Astrocyte (in vitro differentiated cells and primary cell): ENCODE data around the gene SMC6. TPM values are rescaled to one million over a fixed set of nuclear protein-coding genes. Genes with fewer than 3 reads are reported as not detected.

Experiments
- DNase-seq: peaks from one replicate; pipeline ENCODE4 v3.0.0-alpha.2; 2010; ENCODE audit warnings: low read depth
- FAIRE-seq: peaks from 2 replicates; lab custom pipeline; 2011; peaks lifted over from hg19 to GRCh38; lab: Jason Lieb, UNC
- H2AFZ ChIP-seq: 2 replicates; pipeline ENCODE4 v1.6.0; 2012; ENCODE audit warnings: low read depth, low read length, inconsistent platforms
- H3K27ac ChIP-seq: 2 replicates; pipeline ENCODE4 v1.5.1; 2011; ENCODE audit warnings: low read depth, low read length, inconsistent platforms
- H3K27me3 ChIP-seq: 2 replicates; pipeline ENCODE4 v1.6.0; 2011; ENCODE audit warnings: low read length, inconsistent platforms; ENCODE audit not compliant: insufficient read depth
- H3K36me3 ChIP-seq: 2 replicates; pipeline ENCODE4 v1.5.1; 2011; ENCODE audit warnings: low read length, inconsistent platforms; ENCODE audit not compliant: insufficient read depth
- H3K4me1 ChIP-seq: 2 replicates; pipeline ENCODE4 v1.5.1; 2011; ENCODE audit warnings: low read length, inconsistent platforms; ENCODE audit not compliant: insufficient read depth
- H3K4me2 ChIP-seq: 2 replicates; pipeline ENCODE4 v1.6.0; 2012; ENCODE audit warnings: low read length, inconsistent platforms
- H3K4me3 ChIP-seq: 2 replicates; pipeline ENCODE4 v1.5.1; 2011; ENCODE audit warnings: low read depth, mild to moderate bottlenecking, low read length, inconsistent platforms; ENCODE audit not compliant: insufficient read depth
- H3K79me2 ChIP-seq: 2 replicates; pipeline ENCODE4 v1.6.0; 2012; ENCODE audit warnings: mild to moderate bottlenecking, low read length, inconsistent platforms; ENCODE audit not compliant: insufficient read depth
- H3K9ac ChIP-seq: 2 replicates; pipeline ENCODE4 v1.6.0; 2012; ENCODE audit warnings: mild to moderate bottlenecking, low read length, inconsistent platforms
- H3K9me3 ChIP-seq: 2 replicates; pipeline ENCODE4 v1.5.1; 2012; ENCODE audit warnings: low read depth, mild to moderate bottlenecking, low read length, inconsistent platforms; ENCODE audit not compliant: insufficient read depth
- H4K20me1 ChIP-seq: 2 replicates; pipeline ENCODE4 v1.6.0; 2012; ENCODE audit warnings: low read length, inconsistent platforms; ENCODE audit not compliant: insufficient read depth
- H3K27ac Mint-ChIP-seq: one replicate; pipeline ENCODE4 v1.8.0; 2021; ENCODE audit warnings: mild to moderate bottlenecking, mixed read lengths; ENCODE audit not compliant: unreplicated experiment
- H3K27me3 Mint-ChIP-seq: one replicate; pipeline ENCODE4 v1.8.0; 2021; ENCODE audit warnings: low read depth, mixed read lengths; ENCODE audit not compliant: unreplicated experiment
- H3K36me3 Mint-ChIP-seq: one replicate; pipeline ENCODE4 v1.8.0; 2021; ENCODE audit warnings: low read depth, mixed read lengths; ENCODE audit not compliant: unreplicated experiment
- H3K4me1 Mint-ChIP-seq: one replicate; pipeline ENCODE4 v1.8.0; 2021; ENCODE audit warnings: low read depth, mixed read lengths; ENCODE audit not compliant: unreplicated experiment
- H3K4me3 Mint-ChIP-seq: one replicate; pipeline ENCODE4 v1.8.0; 2021; ENCODE audit warnings: mild to moderate bottlenecking, moderate library complexity, mixed read lengths; ENCODE audit not compliant: unreplicated experiment
- H3K9me3 Mint-ChIP-seq: one replicate; pipeline ENCODE4 v1.8.0; 2021; ENCODE audit warnings: mild to moderate bottlenecking, mixed read lengths; ENCODE audit not compliant: unreplicated experiment
- CTCF ChIP-seq: IDR thresholded peaks from 2 replicates; pipeline ENCODE4 v1.5.1; 2011; ENCODE audit warnings: low read depth, mild to moderate bottlenecking, inconsistent platforms, low read length, moderate library complexity; ENCODE audit not compliant: insufficient read depth
- EZH2 ChIP-seq: IDR thresholded peaks from 2 replicates; pipeline ENCODE4 v1.6.1; 2012; ENCODE audit warnings: mild to moderate bottlenecking, low read length, inconsistent platforms; ENCODE audit not compliant: insufficient read depth
- total RNA-seq: library from RNA; stranded (reverse); gene quantifications from 2 replicates; pipeline ENCODE4 v1.2.1, GENCODE V29; 2021

SMC6 gene
- total RNA-seq, 1 donor from 2014 or later = 20.1 TPM

DNA sequence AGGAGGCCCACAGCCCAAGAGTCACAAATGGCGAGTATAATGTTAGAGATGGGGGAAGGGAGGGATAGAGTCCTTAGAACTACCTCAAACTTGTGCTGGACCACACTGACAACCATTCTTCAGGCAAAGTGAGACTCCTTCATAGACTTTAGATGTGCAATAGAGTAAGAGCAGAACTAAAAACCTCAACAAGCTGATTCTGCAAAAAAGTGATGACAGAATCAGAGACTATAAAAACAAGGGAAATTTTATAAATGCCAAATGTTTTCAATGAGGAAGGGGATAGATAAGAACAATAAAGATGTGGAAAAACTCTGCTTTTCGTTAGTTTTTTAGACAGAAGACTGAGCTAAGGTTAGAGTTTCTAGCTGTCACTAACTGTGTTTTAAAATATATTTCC, 17.7 kb downstream of the SMC6 start:
- DNase-seq (no peak), FAIRE-seq (no peak)
- Histone ChIP-seq H3K27me3 (no peaks in the 10 kb centered on the region), H3K4me2 (no peak overlapping the region), H4K20me1 (no peaks in the 10 kb centered on the region), H3K27ac (no peak overlapping the region), H3K4me3 (no peak overlapping the region), H3K9me3 (no peaks in the 10 kb centered on the region), H3K9ac (no peak overlapping the region), H3K4me1 (peaks cover 11% of the 10 kb centered on the region), H2AFZ (no peak overlapping the region), H3K36me3 (peaks cover 23% of the 10 kb centered on the region), H3K79me2 (peaks cover 6% of the 10 kb centered on the region)
- H3K4me1 Mint-ChIP-seq = no peaks in the 10 kb centered on the region
- H3K36me3 Mint-ChIP-seq = peaks cover 11% of the 10 kb centered on the region
- H3K9me3 Mint-ChIP-seq = no peaks in the 10 kb centered on the region
- no peak overlapping the region for H3K27ac Mint-ChIP-seq
- no peak for TF ChIP-seq EZH2
- no peak for TF ChIP-seq CTCF
- H3K27me3 Mint-ChIP-seq = no peaks in the 10 kb centered on the region
- H3K4me3 Mint-ChIP-seq = no peak overlapping the region

DNA sequence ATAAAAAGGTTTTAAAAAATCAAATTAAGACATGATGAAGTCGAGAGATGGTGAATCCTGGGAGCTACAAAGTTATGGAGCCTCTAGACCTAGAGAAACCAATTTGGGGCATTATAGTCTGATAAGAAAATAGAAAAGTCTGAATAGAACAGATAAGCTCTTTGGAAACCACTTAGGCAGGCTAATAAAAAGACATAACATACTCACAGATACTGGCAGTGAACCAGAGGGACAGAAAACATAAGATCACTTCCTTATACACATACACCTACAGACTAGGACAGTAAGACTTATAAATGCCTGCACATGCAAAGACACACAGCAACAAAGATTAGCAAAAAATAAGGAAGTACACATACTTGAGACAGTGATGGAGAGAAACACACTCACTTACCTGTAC, 20.0 kb downstream of the SMC6 start:
- no peaks in the 10 kb centered on the region for H4K20me1 ChIP-seq
- no peaks in the 10 kb centered on the region for H3K79me2 ChIP-seq
- TF ChIP-seq EZH2 (no peak), CTCF (no peak)
- DNase-seq (no peak), FAIRE-seq (no peak)
- no peaks in the 10 kb centered on the region for H3K9me3 ChIP-seq
- Mint-ChIP-seq H3K4me3 (no peak overlapping the region), H3K4me1 (no peaks in the 10 kb centered on the region), H3K9me3 (no peaks in the 10 kb centered on the region), H3K36me3 (peaks cover 5% of the 10 kb centered on the region), H3K27me3 (no peaks in the 10 kb centered on the region), H3K27ac (no peak overlapping the region)
- H3K4me3 ChIP-seq = no peak overlapping the region
- no peak overlapping the region for H3K27ac ChIP-seq
- H3K27me3 ChIP-seq = no peaks in the 10 kb centered on the region
- no peak overlapping the region for H3K4me2 ChIP-seq
- peaks cover 24% of the 10 kb centered on the region for H3K36me3 ChIP-seq
- no peak overlapping the region for H3K9ac ChIP-seq
- peaks cover 11% of the 10 kb centered on the region for H3K4me1 ChIP-seq
- no peak overlapping the region for H2AFZ ChIP-seq

- no peaks in the 10 kb centered on the region for H3K27me3 ChIP-seq
- TF ChIP-seq CTCF (no peak), EZH2 (no peak)
- H3K4me3 Mint-ChIP-seq = no peak overlapping the region
- H3K9me3 ChIP-seq = no peaks in the 10 kb centered on the region
- no peak overlapping the region for H3K27ac Mint-ChIP-seq
- H3K4me3 ChIP-seq = no peak overlapping the region
- FAIRE-seq = no peak
- no peaks in the 10 kb centered on the region for H3K79me2 ChIP-seq
- H3K9me3 Mint-ChIP-seq = no peaks in the 10 kb centered on the region
- H2AFZ ChIP-seq = no peak overlapping the region
- peaks cover 25% of the 10 kb centered on the region for H3K36me3 ChIP-seq
- no peak overlapping the region for H3K4me2 ChIP-seq
- no peak overlapping the region for H3K9ac ChIP-seq
- no peak for DNase-seq
- H3K36me3 Mint-ChIP-seq = peaks cover 3% of the 10 kb centered on the region
- H3K4me1 Mint-ChIP-seq = no peaks in the 10 kb centered on the region
- H4K20me1 ChIP-seq = no peaks in the 10 kb centered on the region
- H3K27ac ChIP-seq = no peak overlapping the region
- no peaks in the 10 kb centered on the region for H3K27me3 Mint-ChIP-seq
- H3K4me1 ChIP-seq = no peaks in the 10 kb centered on the region
Measured at GRCh38 chr2:17729880-17730279, 23.7 kb downstream of the SMC6 start.
